H9 (cell line): Measurements from ENCODE around the gene PAPOLA. TPM values are rescaled to one million over a fixed set of nuclear protein-coding genes. Genes with fewer than 3 reads are reported as not detected.

Experiments
- DNase-seq: peaks from one replicate; pipeline ENCODE4 v3.0.0-alpha.2; 2017
- H2AFZ ChIP-seq: one replicate; pipeline ENCODE4 v1.6.1; 2013; ENCODE audit warnings: mild to moderate bottlenecking, low read length, control low read depth, moderate library complexity
- H2AK5ac ChIP-seq: 2 replicates; pipeline ENCODE4 v1.6.1; 2013; ENCODE audit warnings: low read length, control low read depth, mixed read lengths; ENCODE audit not compliant: insufficient read length
- H2BK120ac ChIP-seq: one replicate; pipeline ENCODE4 v1.6.1; 2013; ENCODE audit warnings: low read depth, mild to moderate bottlenecking, low read length, control low read depth, inconsistent platforms; ENCODE audit not compliant: poor library complexity, severe bottlenecking
- H2BK12ac ChIP-seq: 2 replicates; pipeline ENCODE4 v1.6.1; 2013; ENCODE audit warnings: low read length, control low read depth, mixed read lengths, low read depth; ENCODE audit not compliant: insufficient read length
- H2BK15ac ChIP-seq: 2 replicates; pipeline ENCODE4 v1.6.1; 2013; ENCODE audit warnings: low read depth, low read length, control low read depth
- H2BK20ac ChIP-seq: one replicate; pipeline ENCODE4 v1.6.1; 2013; ENCODE audit warnings: low read depth, mild to moderate bottlenecking, low read length, control low read depth, inconsistent platforms; ENCODE audit not compliant: poor library complexity, severe bottlenecking
- H2BK5ac ChIP-seq: 2 replicates; pipeline ENCODE4 v1.6.1; 2013; ENCODE audit warnings: low read length, control low read depth, mixed read lengths; ENCODE audit not compliant: insufficient read length
- H3K14ac ChIP-seq: 2 replicates; pipeline ENCODE4 v1.6.1; 2013; ENCODE audit warnings: low read length, control low read depth; ENCODE audit not compliant: insufficient read depth
- H3K18ac ChIP-seq: 2 replicates; pipeline ENCODE4 v1.6.1; 2013; ENCODE audit warnings: low read depth, mild to moderate bottlenecking, mixed read lengths, low read length, control low read depth; ENCODE audit not compliant: insufficient read length
- H3K23ac ChIP-seq: 2 replicates; pipeline ENCODE4 v1.6.1; 2013; ENCODE audit warnings: low read length, control low read depth, mixed read lengths, low read depth; ENCODE audit not compliant: insufficient read length
- H3K23me2 ChIP-seq: 2 replicates; pipeline ENCODE4 v1.6.1; 2013; ENCODE audit warnings: low read depth, mild to moderate bottlenecking, mixed read lengths, low read length, control low read depth; ENCODE audit not compliant: insufficient read length, poor library complexity, severe bottlenecking
- H3K27ac ChIP-seq: 2 replicates; pipeline ENCODE4 v1.5.1; 2013; ENCODE audit warnings: low read length, control low read depth, mixed read lengths, low read depth; ENCODE audit not compliant: insufficient read length
- H3K27me3 ChIP-seq: 2 replicates; pipeline ENCODE4 v1.6.1; 2013; ENCODE audit warnings: low read length, control low read depth, inconsistent platforms; ENCODE audit not compliant: insufficient read depth
- H3K4ac ChIP-seq: 2 replicates; pipeline ENCODE4 v1.6.1; 2013; ENCODE audit warnings: low read depth, mild to moderate bottlenecking, control low read depth, inconsistent platforms, low read length, moderate library complexity
- H3K4me1 ChIP-seq: 2 replicates; pipeline ENCODE4 v1.6.1; 2013; ENCODE audit warnings: low read length, control low read depth, inconsistent platforms; ENCODE audit not compliant: insufficient read depth
- H3K4me2 ChIP-seq: 2 replicates; pipeline ENCODE4 v1.6.1; 2013; ENCODE audit warnings: low read length, control low read depth, mixed read lengths; ENCODE audit not compliant: insufficient read length, insufficient read depth
- H3K56ac ChIP-seq: 2 replicates; pipeline ENCODE4 v1.6.1; 2013; ENCODE audit warnings: low read depth, mild to moderate bottlenecking, mixed read lengths, low read length, control low read depth; ENCODE audit not compliant: insufficient read length
- H3K79me1 ChIP-seq: 2 replicates; pipeline ENCODE4 v1.6.1; 2013; ENCODE audit warnings: low read depth, mild to moderate bottlenecking, moderate library complexity, low read length, control low read depth, inconsistent platforms; ENCODE audit not compliant: insufficient read depth, poor library complexity, severe bottlenecking
- H3K79me2 ChIP-seq: 2 replicates; pipeline ENCODE4 v1.6.1; 2013; ENCODE audit warnings: low read length, control low read depth, inconsistent platforms; ENCODE audit not compliant: insufficient read depth
- H3K9ac ChIP-seq: 2 replicates; pipeline ENCODE4 v1.6.1; 2013; ENCODE audit warnings: low read length, control low read depth, mixed read lengths; ENCODE audit not compliant: insufficient read length; ENCODE audit errors: extremely low read depth
- H3K9me3 ChIP-seq: one replicate; pipeline ENCODE4 v1.6.1; 2013; ENCODE audit warnings: low read depth, low read length, inconsistent platforms; ENCODE audit not compliant: control insufficient read depth
- H3T11ph ChIP-seq: one replicate; pipeline ENCODE4 v1.6.1; 2013; ENCODE audit warnings: mild to moderate bottlenecking, low read length, control low read depth, inconsistent platforms
- H4K20me1 ChIP-seq: one replicate; pipeline ENCODE4 v1.6.1; 2013; ENCODE audit not compliant: control insufficient read depth, insufficient read length, insufficient read depth
- H4K5ac ChIP-seq: 2 replicates; pipeline ENCODE4 v1.6.1; 2013; ENCODE audit warnings: low read depth, mild to moderate bottlenecking, mixed read lengths, low read length, control low read depth; ENCODE audit not compliant: insufficient read length
- H4K8ac ChIP-seq: replicated peaks from 2 replicates; pipeline ENCODE4 v1.6.1; 2013; ENCODE audit warnings: low read length, control low read depth, mixed read lengths, low read depth; ENCODE audit not compliant: insufficient read length
- H4K91ac ChIP-seq: 2 replicates; pipeline ENCODE4 v1.6.1; 2013; ENCODE audit warnings: low read depth, mild to moderate bottlenecking, moderate library complexity, mixed read lengths, low read length, control low read depth; ENCODE audit not compliant: insufficient read length
- H3K27ac Mint-ChIP-seq, 3 experiments: 2 replicates in 2 of 3; 3 replicates in 1 of 3; pipeline ENCODE4 v1.8.0; 2020 to 2021; ENCODE audit warnings: mixed read lengths in 3 of 3, mild to moderate bottlenecking in 1 of 3, moderate library complexity in 1 of 3
- H3K27me3 Mint-ChIP-seq: 2 replicates; pipeline ENCODE4 v1.8.0; 2021; ENCODE audit warnings: low read depth, mild to moderate bottlenecking, moderate library complexity, mixed read lengths
- H3K36me3 Mint-ChIP-seq, 3 experiments: 2 replicates in 2 of 3; 3 replicates in 1 of 3; pipeline ENCODE4 v1.8.0; 2020 to 2021; ENCODE audit warnings: low read depth in 3 of 3, mixed read lengths in 3 of 3; ENCODE audit not compliant: insufficient read depth in 1 of 3
- H3K4me1 Mint-ChIP-seq, 2 experiments: 2 replicates each; pipeline ENCODE4 v1.8.0; 2020; ENCODE audit warnings: mixed read lengths in 2 of 2
- H3K4me3 Mint-ChIP-seq, 2 experiments: 2 replicates in 1 of 2; 3 replicates in 1 of 2; pipeline ENCODE4 v1.8.0; 2020 to 2021; ENCODE audit warnings: mild to moderate bottlenecking in 2 of 2, mixed read lengths in 2 of 2, moderate library complexity in 1 of 2
- H3K9me3 Mint-ChIP-seq, 2 experiments: 2 replicates in 1 of 2; 3 replicates in 1 of 2; pipeline ENCODE4 v1.8.0; 2020; ENCODE audit warnings: mild to moderate bottlenecking in 2 of 2, mixed read lengths in 2 of 2, moderate library complexity in 1 of 2
- WGBS: extraction: QIAGEN DNeasy Blood & Tissue Kit; methylation state at CpG from one replicate; pipeline ENCODE4 v1.1.7; 2013; ENCODE audit warnings: missing lambda C conversion rate, low lambda C conversion rate, mixed read lengths; ENCODE audit not compliant: insufficient read length; ENCODE audit errors: extremely low coverage; 5-methylcytosine and 5-hydroxymethylcytosine counted together
- total RNA-seq: library from RNA; stranded (reverse); gene quantifications from 2 replicates; pipeline ENCODE4 v1.2.1, GENCODE V29; 2021
- TF ChIP-seq, protein P1 (sequence below): fragments of 200-600 bp; sonication (generic); conservative IDR thresholded peaks from 3 replicates; pipeline ENCODE4 v1.8.0; 2021; ENCODE audit warnings: antibody characterized with exemption, mild to moderate bottlenecking

PAPOLA gene
- total RNA-seq, 1 experiment from 2014 or later = 188 TPM

DNA sequence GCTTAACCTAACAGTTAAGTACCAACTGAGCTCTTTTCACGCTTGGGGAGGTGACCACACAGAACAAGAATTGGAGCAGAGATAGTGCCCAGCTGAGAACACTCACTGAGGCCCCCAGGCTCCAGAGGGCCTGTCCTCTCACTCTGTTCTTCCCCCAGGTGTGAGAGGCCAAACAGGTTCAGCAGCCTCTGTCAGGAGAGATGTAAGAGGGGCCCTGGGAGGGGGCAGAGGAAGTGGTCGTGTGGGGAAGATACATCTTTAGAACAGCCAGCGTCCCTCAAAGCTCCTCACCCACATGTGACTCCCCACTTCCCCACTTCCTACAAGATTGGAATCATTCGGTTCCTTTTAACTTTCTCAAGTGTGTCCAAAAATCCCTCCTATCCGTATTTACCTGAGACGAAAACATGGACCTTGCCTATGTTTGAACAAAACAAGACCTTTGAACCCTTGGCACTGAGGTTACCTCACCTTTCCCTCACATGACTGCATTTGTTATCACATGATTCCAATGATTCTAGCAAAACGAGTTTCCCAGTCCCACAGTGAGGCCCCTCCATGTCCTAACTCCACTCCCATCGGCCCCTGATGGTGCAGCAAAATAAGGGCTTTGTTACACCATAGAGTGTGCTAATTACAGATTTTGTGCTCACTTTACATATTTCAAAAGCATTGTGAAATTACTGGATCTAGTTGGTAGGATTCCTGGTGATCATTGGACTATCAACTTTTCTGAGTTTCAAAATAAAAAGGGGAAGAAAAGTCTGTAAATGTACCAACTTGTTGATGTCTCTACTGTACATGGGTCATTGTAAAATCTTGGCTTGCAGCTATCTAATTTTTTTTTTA is 40.0 kb upstream of the PAPOLA start:
- Histone ChIP-seq H4K91ac (no peak overlapping the region), H2BK5ac (no peak overlapping the region), H3K23me2 (peaks cover 2% of the 10 kb centered on the region), H3K4me2 (no peak overlapping the region), H2AK5ac (no peak overlapping the region), H3K79me1 (no peaks in the 10 kb centered on the region), H3K4ac (no peak overlapping the region), H3K23ac (no peak overlapping the region), H4K20me1 (no peaks in the 10 kb centered on the region), H2AFZ (no peak overlapping the region), H3K4me1 (no peaks in the 10 kb centered on the region), H3K9ac (no peak overlapping the region), H2BK120ac (no peak overlapping the region), H3K14ac (no peak overlapping the region), H3K9me3 (no peaks in the 10 kb centered on the region), H3K27me3 (no peaks in the 10 kb centered on the region), H2BK12ac (no peak overlapping the region), H3K27ac (no peak overlapping the region), H2BK15ac (no peak overlapping the region), H2BK20ac (no peak overlapping the region), H4K5ac (no peak overlapping the region), H4K8ac (no peak overlapping the region), H3K18ac (no peak overlapping the region), H3K56ac (no peak overlapping the region), H3K79me2 (no peaks in the 10 kb centered on the region), H3T11ph (no peak overlapping the region)
- peak; percentile 43 for DNase-seq
- H3K4me1 Mint-ChIP-seq = peaks cover 10 to 12% of the 10 kb centered on the region in 2 experiments
- TF ChIP-seq, protein P1, sequence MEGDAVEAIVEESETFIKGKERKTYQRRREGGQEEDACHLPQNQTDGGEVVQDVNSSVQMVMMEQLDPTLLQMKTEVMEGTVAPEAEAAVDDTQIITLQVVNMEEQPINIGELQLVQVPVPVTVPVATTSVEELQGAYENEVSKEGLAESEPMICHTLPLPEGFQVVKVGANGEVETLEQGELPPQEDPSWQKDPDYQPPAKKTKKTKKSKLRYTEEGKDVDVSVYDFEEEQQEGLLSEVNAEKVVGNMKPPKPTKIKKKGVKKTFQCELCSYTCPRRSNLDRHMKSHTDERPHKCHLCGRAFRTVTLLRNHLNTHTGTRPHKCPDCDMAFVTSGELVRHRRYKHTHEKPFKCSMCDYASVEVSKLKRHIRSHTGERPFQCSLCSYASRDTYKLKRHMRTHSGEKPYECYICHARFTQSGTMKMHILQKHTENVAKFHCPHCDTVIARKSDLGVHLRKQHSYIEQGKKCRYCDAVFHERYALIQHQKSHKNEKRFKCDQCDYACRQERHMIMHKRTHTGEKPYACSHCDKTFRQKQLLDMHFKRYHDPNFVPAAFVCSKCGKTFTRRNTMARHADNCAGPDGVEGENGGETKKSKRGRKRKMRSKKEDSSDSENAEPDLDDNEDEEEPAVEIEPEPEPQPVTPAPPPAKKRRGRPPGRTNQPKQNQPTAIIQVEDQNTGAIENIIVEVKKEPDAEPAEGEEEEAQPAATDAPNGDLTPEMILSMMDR = no peak
- no peaks in the 10 kb centered on the region for H3K9me3 Mint-ChIP-seq
- WGBS = no CpG with 5 or more reads among the region's 8 CpGs
- H3K36me3 Mint-ChIP-seq = no peaks in the 10 kb centered on the region
- peak overlapping the region in 1 of 3 experiments; percentile 18; a peak in 4 of 7 replicates for H3K27ac Mint-ChIP-seq
- H3K27me3 Mint-ChIP-seq = peaks cover 1% of the 10 kb centered on the region
- H3K4me3 Mint-ChIP-seq = no peak overlapping the region
